Stimulated activated CD4-positive, alpha-beta T cell treated with anti-CD3 and anti-CD28 coated beads, Interleukin-2, amount 100 ng/mL, for 48 hours (primary cell): Measurements from ENCODE around the gene PTCSC3.
"Not testable (repeated sequence)": the region's sequence is repeated elsewhere in the genome, so short reads cannot be mapped to it uniquely, and the experiment has no call there.

ENCODE experiments used
- DNase-seq, 2 donors: peaks; one replicate each; pipeline ENCODE4 v3.0.0-alpha.2; 2020

PTCSC3 gene

DNA sequence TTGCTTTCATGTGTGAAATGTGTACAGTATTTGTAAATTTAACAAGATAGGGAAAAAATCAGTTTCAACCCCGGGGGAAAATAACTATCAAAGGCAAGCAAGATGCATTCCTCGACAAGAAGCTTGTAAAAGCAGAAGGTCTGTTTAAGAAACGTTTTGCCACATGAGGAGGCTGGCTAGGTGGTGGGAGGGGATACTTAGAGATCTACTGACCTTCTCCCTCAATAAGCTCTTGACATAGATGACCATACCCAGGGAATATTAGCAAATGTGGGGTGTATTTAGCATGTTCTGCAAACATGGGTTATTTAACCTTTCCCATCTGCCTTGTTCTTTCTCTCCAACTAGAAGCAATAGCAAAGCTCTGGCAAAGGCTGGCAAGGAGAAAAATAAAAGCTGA lies 4.9 kb downstream of the PTCSC3 start:
- no peak for DNase-seq

DNA sequence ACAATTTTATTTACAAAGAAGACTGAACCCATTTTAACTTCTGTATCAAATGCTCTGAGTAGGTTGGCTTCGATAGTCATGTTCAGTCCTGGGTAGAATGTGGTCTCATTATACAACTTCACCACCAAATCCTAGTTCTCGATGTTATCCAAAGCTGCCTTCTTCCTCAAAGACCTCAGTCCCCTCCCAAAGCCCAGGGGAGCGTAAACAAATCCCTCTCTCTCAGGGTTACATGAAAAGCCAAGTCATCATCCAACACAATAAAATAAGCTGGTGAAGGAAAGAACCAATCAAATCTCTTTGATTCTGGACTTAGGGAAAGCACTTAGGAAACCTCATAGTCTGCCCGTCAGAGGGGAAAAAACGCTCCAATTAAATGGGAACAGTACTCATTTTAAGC lies 9.1 kb downstream of the PTCSC3 start:
- no peak for DNase-seq

DNA sequence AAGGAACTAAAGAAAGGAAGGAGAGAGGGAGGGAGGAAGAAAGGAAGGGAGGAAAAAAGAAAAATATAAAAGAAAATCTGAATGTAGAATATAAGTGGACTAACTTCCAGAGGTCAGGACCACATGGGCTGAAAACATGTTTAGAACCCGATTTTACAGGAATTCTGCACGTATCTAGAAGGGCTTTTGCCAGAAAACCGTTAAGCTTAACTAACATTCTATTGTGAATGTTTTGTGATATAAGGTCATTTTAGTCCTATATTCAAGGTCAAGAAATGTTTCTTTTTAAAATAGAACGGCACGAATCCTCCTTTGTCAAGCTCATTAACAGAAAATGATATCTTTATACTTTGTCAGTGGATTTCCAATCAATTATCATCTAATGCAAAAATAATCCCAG lies 13.1 kb downstream of the PTCSC3 start:
- DNase-seq = no peak

DNA sequence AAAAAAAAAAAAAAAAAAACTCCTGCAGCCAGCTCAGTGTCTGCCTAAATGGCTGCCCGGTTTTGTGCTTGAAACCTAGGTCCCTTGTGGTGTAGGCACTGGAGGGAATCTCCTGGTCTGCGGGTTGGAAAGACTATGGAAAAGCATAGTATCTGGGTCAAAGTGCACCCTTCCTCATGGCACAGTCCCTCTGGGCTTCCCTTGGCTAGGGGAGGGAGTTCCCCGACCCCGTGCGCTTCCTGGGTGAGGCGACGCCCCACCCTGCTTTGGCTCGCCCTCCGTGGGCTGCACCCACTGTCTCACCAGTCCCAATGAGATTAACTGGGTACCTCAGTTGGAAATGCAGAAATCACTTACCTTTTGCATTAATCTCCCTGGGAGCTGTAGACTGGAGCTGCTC lies 14.3 kb downstream of the PTCSC3 start:
- no peak for DNase-seq

DNA sequence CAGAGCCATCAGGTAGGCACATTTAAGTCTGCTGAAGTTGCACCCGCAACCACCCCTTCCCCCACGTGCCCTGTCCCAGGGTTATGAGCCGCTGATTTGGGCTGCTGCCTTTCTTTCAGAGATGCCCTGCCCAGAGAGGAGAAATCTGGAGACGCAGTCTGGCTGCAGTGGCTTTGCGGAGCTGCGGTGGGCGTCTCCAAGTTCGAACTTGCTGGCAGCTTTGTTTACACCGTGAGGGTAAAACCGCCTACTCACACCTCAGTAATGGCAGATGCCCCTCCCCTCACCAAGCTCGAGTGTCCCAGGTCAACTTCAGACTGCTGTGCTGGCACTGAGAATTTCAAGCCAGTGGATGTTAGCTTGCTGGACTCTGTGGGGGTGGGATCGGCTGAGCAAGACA lies 14.7 kb downstream of the PTCSC3 start:
- no peak for DNase-seq

DNA sequence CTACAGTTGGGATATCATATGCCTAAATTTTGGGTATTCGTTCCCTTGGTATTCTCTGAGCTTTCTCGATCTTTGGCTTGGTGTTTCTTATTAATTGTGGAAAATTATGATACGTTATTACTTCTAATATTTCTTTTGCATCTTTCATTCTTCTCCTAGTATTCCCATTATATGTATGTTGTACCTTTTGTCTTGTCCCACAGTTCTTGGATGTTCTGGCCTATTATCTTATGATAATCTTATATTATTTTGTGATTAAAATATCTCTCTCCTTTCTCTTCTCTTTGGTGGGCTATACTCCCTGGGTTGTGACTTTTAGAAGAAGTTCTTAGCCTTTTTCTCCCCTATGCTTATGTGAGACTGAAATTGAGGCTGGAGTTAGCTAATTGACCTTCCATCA lies 25.2 kb downstream of the PTCSC3 start:
- no peak for DNase-seq

DNA sequence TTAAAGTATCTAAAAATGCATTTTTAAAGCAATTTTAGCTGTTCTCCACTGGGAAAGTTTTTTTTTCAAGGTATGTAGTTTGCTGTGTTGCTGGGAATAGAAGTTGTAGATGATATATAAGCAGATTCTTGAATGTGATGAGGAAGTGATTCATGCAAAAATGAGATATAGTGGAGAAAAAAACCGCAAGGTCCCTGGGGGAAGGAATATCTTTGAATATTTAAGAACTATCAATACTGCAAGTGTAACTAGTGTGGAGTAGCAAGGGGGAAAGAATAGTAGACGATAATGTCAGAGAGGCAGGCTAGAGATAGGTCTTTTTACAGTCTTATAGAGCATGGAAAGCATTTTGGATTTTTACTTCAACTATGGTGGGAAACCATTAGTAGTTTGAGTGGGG lies 42.5 kb downstream of the PTCSC3 start:
- DNase-seq = no peak

DNA sequence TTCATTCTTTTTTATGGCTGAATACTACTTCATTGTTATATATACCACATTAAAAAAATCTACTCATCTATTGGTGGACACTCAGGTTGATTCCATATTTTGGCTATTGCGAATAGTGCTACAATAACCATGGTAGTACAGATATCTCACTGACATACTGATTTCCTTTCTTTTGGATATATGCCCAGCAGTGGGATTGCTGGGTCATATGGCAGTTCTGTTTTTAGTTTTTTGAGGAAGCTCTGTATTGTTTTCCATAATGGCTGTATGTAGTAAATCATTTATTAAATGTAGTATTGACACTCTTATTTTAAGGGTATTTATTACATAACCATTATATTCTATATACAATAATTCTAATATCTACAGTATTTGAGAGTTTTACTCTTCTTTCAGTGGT lies 43.7 kb downstream of the PTCSC3 start:
- DNase-seq = no peak

DNA sequence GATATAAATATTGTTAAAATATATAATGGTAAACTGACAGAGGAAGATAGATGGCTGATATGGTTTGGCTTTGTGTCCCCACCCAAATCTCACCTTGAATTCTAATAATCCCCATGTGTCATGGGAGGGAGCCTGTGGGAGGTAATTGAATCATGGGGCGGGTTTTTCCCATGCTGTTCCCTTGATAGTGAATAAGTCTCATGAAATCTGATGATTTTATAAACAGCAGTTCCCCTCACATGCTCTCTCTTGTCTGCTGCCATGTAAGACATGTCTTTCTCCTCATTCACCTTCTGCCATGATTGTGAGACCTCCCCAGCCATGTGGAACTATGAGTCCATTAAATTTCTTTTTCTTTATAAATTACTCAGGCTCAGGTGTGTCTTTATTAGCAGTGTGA lies 46.3 kb downstream of the PTCSC3 start:
- no peak for DNase-seq

DNA sequence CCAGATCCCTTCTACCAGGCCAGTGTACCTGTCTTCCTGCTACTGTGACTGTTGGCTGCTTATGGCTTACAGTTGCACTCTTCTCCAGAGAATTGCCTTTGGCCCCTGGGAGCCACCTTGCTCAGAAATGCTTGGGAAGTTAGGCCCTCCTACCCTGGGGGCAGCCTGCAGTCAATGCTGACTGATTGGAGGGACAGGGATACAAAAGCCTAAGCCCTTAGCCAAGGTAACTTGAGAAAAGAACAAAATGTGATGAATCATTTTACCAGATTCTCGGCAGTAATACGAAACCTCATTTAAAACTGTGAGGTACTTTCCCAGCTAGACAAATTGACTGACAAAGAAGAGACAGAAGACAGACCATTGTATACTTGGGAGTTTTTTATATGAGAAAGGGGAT lies 47.3 kb downstream of the PTCSC3 start:
- DNase-seq = no peak

DNA sequence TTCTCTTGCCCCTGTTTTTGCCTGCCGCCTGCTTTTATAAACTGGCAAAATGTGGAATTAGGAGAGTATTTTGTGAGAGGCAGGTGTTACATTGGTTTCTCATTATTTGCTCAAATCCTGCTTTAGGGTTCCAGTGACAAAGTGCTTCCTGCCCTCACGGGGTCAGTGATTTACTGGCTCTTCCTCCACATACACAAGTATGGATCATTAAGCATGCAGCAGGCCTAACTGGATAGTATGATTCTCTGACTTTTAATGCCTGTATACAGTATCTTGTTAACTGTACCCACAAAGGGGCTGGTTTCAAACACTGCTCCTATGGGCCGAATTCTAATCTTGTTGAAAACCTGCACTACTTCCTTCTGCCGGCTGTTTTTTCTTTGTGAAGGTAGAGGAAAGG lies 63.2 kb downstream of the PTCSC3 start:
- no peak for DNase-seq

DNA sequence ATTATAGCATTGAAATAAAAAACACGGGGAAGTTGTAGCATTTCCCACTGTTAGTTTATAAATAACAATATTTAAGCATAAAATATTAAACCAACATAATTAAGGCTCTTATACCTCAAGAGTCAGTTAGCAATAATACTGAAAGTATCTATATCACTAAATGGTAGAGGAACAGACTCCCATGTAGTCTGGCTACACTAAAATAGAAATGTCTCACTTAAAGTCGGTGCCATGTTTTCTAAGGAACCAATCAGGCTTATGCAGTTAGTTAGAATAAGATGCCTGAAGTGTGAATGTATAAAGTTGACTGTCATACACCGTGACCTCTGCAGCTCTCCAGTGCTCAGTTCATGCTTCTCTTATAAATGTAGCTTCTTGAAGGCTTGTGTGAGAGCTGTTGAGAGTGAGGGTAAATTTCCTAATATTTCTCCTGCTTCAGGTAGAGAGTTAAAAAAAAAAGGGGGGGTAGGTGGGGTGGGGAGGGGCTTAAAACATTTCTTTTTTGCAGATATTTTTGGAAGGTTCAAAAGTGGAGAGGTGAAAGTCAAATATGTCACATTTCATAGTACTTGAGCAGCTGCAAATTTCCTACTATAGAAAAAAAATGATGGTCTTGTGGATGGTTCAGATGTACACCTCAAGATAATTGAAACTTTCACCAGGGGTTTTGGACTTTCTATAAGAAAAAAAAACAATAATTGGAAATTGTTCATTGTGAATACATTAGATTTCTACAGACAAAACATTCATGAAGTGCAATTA lies 64.5 kb downstream of the PTCSC3 start:
- DNase-seq = no peak

DNA sequence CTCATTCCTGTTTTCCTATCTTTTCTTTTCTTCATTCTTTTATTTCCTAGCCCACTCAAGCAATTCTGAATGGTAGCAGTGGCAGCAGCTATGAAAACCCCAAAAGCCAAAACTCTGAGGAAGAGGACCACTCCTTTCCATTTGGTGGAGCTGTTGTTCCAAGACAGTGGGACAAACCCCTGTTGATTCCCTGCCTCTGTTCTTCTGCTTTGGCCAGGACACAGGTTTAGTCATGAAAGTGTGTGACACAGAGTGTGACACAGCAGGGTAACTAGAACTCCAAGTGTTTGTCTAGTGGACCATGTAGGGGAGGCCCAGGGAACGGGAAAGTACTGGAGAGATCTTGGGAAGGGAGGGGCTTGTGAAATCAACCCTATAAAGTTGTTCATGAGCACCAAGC lies 71.1 kb downstream of the PTCSC3 start:
- DNase-seq = no peak

DNA sequence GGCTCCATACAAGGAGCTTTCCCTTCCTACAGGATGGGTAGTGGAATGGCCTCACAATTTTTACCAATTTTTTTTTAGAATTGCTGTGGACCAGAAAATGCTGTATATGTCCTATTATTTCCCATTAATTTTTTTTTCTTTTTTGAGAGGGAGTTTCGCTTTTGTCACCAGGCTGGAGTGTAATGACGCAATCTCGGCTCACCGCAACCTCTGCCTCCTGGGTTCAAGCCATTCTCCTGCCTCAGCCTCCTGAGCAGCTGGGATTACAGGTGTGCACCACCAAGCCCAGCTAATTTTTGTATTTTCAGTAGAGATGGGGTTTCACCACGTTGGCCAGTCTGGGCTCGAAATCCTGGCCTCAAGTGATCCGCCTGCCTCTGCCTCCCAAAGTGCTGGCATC lies 72.3 kb downstream of the PTCSC3 start:
- not testable (repeated sequence) for DNase-seq

DNA sequence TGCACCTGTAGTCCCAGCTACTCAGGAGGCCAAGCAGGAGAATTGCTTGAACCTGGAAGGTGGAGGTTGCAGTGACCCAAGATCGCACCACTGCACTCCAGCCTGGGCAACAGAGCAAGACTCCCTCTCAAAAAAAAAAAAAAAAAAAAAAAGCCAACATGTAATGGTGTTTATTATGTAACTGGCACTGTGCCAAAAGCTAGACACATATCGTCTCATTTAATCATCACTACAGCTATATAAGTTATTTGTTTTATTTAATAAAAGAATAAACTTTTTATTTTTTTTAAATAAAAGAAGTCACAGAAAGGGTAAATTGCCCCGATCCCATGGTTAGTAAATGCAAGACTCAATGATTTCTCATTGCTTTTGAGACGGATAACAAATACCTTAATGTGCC lies 76.9 kb downstream of the PTCSC3 start:
- no peak for DNase-seq

DNA sequence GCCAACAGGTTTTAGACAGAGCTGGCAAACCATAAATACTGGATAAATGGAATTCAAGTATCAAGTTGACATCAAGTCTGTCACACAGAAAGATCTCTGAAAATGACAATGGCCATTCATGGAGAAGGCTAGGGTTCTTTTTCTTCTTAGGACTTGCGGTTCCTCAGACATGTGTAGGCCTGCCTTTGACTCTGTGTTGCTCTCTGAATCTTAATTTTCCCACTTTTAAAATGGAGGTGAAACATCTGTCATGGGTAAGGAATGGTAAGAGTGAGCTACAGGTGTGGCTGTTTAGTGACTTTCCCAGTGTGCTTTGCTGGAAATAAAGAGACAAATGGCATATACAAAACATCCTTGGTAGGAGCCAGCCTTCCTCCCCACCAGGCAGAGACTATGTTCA lies 79.2 kb downstream of the PTCSC3 start:
- no peak for DNase-seq

DNA sequence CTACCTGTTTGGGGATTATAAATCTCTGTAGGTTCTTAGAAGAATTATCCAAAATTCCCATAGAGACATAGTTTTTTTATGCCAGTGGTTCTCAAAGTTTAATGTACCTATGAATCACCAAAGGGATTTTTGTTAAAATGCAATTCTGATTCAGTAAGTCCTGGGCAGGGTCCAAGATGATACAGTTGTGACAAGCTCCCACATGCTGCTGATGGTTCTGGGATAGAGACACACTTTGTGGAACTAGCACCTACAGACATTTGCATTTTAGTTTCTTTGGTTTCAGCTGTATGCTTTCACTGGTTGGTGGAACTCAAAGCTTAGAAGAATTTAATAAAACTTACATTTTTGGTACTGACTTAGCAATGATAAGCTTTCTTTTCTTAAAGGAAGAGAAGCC lies 80.4 kb downstream of the PTCSC3 start:
- no peak for DNase-seq

DNA sequence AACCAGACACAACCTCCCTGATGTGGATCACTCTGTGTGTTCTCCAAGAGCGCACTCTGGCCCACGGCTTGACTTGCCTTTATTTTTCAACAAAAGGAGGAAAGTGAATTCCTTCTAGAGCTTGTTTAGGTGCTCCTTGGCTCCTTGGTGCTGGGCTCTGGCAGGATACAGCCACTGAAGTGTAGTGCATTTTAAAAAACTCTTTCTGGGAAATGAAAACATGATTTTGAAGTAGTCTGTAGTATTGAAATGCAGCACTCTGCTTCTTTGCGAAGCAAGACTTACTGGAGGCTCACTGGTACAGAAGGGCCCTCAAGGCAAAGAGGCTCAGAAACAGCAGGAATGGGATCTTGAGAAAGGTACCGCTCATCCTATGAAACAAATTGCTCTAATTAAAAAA lies 81.6 kb downstream of the PTCSC3 start:
- no peak for DNase-seq

DNA sequence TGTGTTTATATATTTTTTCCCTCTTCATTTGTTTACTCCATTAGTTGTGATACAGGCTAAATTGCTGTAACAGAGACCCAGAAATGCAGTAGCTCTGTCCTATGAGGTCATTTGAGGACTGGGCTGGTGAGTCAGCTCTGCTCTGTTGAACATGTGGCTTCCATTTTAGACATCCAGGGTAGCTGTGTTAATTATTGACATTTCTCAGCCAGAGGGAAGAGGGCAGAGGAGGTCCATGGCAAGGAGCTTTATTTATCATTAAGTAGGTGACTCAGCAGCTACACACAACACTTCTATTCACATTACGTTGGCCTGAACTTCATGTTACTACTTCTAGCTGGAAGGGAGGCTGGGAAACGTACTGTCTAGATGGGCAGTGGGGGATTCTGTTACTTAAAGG lies 85.4 kb downstream of the PTCSC3 start:
- DNase-seq = no peak

DNA sequence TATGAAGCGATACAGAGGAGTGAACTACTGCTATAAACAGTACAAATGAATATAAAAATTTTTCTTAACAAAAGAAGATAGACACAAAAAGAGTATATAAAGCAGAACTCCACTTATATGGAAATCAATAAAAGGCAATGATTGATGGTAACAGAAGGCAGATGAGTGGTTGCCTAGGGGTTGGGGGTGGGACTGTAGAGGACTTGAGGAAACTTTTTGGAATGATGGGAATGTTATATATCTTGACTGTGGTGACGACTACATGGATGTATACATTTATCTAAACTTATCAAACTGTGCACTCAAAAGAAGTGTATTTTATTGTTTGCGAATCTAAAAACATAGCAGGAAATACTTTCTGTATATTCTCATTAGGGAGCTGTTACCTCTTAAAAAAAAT lies 89.1 kb downstream of the PTCSC3 start:
- no peak for DNase-seq

DNA sequence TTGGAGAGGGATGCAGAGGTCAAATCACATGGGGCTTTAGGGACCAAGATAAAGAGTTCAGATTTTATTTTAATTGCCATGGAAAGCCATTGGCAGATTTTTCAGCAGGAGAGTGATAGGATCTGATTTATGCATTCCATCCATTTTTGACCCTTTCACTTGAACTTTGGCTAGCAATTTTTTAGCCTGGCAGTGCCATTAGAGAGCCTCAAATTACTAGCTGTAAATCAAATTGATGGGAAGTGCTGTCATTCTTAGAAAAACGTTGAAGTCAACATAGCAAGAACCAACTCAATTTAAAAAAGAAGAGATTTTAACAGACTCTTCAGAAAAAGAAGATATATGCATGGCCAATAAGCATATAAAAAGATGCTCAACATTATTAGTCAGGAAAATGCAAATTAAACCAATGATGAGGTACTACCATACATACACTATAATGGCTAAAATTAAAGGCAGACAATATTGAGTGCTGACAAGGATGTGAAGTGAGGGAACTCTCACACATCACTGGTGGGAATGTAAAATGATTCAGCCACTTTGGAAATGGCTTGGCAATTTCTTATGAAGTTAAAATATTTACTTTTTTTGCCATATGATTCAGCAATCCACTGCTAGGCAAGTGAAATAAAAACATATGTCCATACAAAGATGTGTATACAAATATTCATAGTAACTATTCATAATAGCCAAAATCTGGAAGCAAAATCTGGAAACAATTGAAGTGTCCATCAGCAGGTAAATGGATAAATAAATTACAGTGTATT lies 89.7 kb downstream of the PTCSC3 start:
- DNase-seq = no peak

DNA sequence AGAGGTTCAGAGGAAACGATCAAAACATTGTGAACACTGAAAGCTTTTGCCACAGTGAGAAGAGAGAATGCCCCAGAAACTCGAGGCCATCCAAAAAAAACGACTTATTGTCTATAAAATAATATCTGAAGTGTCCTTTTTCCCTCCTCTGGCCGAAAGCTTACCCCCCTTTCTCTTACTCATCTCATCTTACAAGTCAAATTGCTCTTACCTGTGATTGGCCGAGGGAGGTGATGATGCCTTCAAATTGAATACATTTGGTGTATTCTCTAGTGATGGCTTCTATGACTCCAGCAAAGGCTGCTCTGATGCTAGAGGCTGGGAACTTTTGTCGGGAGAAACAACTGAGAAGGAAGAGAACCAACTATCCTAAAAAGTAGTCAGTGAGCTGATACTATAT lies 90.7 kb downstream of the PTCSC3 start:
- DNase-seq = no peak
